HG03571 (cell line): ENCODE results near the gene MAP7D1.
"Not testable (repeated sequence)": the region's sequence is repeated elsewhere in the genome, so short reads cannot be mapped to it uniquely, and the experiment has no call there.

ENCODE experiments used
- ATAC-seq: cut with Tn5 transposase; IDR thresholded peaks from one replicate; pipeline ENCODE4 v1.9.1; 2021; ENCODE audit not compliant: unreplicated experiment

The MAP7D1 gene

GRCh38 chr1:36151134-36151844, 4.7 kb upstream of the MAP7D1 start:
- no peak for ATAC-seq

GRCh38 chr1:36151845-36152203, 4.1 kb upstream of the MAP7D1 start:
- ATAC-seq = no peak

GRCh38 chr1:36153476-36153875, 2.5 kb upstream of the MAP7D1 start:
- no peak for ATAC-seq

GRCh38 chr1:36154335-36154734, 1.6 kb upstream of the MAP7D1 start:
- no peak for ATAC-seq

- no peak for ATAC-seq
Measured at GRCh38 chr1:36154765-36155407, 1.1 kb upstream of the MAP7D1 start.

- no peak for ATAC-seq
Measured at GRCh38 chr1:36156329-36157114, 562 bp downstream of the MAP7D1 start.

GRCh38 chr1:36157115-36157903, 1.3 kb downstream of the MAP7D1 start:
- no peak for ATAC-seq

- no peak for ATAC-seq
Measured at GRCh38 chr1:36157973-36158826, 2.2 kb downstream of the MAP7D1 start.

GRCh38 chr1:36158827-36159252, 2.9 kb downstream of the MAP7D1 start:
- not testable (repeated sequence) for ATAC-seq

GRCh38 chr1:36159614-36160387, 3.8 kb downstream of the MAP7D1 start:
- no peak for ATAC-seq

GRCh38 chr1:36160388-36160948, 4.5 kb downstream of the MAP7D1 start:
- no peak for ATAC-seq

- ATAC-seq = no peak
Measured at GRCh38 chr1:36160949-36161485, 5.1 kb downstream of the MAP7D1 start.

GRCh38 chr1:36161641-36162531, 5.9 kb downstream of the MAP7D1 start:
- ATAC-seq = peak; percentile 53

GRCh38 chr1:36162680-36163239, 6.8 kb downstream of the MAP7D1 start:
- no peak for ATAC-seq

- ATAC-seq = no peak
Measured at GRCh38 chr1:36163426-36163825, 7.5 kb downstream of the MAP7D1 start.

- no peak for ATAC-seq
Measured at GRCh38 chr1:36164361-36164760, 8.4 kb downstream of the MAP7D1 start.

- ATAC-seq = no peak
Measured at GRCh38 chr1:36165145-36165544, 9.2 kb downstream of the MAP7D1 start.

- no peak for ATAC-seq
Measured at GRCh38 chr1:36166136-36166535, 10.2 kb downstream of the MAP7D1 start.
